Measurements from ENCODE around the gene RBPJ.

DNA sequence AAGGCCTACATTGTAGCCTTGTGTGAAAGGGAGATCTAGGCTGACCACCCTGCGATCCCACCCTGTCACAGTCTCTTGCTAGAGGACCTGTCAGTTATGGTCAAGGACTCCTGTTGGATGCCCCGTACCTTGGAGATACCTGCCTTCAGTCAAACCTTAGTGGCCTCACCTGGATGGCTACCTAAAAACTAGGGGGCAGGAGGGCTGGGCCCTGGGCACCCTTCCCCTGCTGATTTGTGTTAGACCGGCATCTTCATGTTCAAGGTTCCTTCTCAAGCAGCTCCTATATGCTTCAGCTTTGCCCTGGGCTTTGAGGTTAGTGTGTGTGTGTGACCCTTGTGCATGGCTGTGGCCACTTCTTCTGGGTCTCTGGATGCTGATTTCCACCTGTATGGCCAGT, 134.1 kb downstream of the RBPJ start:
- TF ChIP-seq, protein P1, sequence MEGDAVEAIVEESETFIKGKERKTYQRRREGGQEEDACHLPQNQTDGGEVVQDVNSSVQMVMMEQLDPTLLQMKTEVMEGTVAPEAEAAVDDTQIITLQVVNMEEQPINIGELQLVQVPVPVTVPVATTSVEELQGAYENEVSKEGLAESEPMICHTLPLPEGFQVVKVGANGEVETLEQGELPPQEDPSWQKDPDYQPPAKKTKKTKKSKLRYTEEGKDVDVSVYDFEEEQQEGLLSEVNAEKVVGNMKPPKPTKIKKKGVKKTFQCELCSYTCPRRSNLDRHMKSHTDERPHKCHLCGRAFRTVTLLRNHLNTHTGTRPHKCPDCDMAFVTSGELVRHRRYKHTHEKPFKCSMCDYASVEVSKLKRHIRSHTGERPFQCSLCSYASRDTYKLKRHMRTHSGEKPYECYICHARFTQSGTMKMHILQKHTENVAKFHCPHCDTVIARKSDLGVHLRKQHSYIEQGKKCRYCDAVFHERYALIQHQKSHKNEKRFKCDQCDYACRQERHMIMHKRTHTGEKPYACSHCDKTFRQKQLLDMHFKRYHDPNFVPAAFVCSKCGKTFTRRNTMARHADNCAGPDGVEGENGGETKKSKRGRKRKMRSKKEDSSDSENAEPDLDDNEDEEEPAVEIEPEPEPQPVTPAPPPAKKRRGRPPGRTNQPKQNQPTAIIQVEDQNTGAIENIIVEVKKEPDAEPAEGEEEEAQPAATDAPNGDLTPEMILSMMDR (IDR thresholded peaks at IDR 0.05; ENCODE audit: low read length) = no peak
- TF ChIP-seq EZH2 (optimal IDR thresholded peaks at IDR 0.05; ENCODE audit: low read depth, low read length) (no peak), EZH2phosphoT487 (IDR thresholded peaks at IDR 0.05; ENCODE audit: low read length) (no peak)

Data from MM.1S (cell line).